Medulla oblongata (tissue), 1 donor: ENCODE results near the gene C1orf167.

ENCODE experiments used
- DNase-seq: peaks from one replicate; pipeline ENCODE4 v3.0.0-alpha.2; 2015; ENCODE audit errors: extremely low spot score

The C1orf167 gene

DNA sequence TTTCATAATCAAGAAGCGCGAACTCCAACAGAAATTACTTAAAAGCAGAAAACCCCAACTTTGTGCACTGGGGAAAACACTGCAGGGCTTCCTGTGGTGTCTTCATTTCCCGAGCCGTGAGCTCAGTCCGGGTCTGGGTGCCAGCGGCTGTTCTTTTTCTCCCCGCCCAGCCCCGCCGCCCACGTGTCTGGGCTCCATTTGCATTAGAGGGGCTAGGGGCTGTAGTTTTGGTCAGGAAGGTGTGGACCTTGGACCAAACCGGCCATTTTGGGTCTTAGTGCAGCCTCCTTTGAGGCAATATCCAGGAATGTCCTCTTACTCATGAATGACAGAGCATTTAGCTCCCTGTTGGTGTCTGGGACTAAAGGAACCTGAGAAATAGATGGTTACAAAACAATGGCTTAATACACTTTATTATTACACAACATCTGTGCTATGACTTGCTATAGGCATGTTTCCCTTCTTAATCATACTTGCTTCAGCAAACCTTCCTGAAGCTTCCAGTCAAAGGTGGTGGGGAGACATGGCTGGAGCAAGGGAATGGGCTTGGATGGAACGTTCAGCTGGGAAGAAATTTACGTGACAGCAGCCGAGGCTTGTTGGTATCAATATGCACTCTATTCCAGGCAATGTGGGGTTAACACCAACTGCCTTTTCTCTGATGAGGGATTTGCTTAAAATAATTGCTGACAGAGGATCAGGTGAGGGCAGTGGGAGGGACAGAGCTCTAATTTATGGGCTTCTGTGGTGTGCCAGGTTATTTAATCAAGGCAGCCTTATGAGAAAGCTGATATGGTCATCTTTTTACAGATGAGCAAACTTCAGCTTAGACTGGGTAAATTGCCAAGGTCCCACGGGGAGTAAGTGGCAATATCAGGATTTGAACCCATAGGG is 25.0 kb upstream of the C1orf167 start:
- peak; percentile 63 for DNase-seq

DNA sequence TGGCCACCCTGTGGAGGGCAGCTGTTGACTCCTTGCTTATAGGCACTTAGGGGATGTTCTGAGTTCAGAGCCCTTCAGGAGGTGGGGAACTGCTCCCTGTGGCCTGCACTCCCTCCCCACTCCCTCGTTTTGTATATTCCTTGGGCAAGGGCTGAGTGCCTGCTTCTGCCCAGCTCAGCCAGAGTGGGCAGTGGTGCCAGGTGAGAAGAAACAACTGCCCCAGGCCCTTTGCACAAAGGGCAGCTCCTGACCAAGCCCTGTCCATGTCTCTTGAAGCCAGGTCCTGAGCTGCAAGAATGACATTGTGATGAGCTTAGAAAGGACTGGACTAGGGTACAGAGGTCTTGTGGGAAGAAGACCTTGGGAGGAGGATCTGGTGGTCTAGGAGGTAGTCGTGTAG is 23.9 kb upstream of the C1orf167 start:
- no peak for DNase-seq

DNA sequence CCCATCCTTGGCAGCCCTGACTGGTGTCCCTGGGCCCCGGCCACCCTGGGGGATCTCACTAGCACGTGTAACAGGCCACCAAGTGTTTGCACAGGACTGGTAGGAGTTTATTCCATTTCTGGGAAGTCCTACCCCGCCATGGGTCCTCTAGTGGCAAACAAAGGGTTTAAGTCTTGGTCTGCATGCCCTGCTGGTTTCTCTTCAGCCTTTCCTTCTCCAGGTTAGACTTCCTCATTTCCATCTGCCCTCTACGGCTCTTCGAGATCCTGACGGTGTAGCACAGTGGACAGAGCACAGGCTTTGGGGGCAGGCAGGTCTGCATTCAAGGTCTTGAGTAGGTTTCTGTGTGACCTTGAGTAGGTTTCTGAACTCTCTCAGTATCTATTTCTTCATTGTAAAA is 23.2 kb upstream of the C1orf167 start:
- DNase-seq, result no peak

DNA sequence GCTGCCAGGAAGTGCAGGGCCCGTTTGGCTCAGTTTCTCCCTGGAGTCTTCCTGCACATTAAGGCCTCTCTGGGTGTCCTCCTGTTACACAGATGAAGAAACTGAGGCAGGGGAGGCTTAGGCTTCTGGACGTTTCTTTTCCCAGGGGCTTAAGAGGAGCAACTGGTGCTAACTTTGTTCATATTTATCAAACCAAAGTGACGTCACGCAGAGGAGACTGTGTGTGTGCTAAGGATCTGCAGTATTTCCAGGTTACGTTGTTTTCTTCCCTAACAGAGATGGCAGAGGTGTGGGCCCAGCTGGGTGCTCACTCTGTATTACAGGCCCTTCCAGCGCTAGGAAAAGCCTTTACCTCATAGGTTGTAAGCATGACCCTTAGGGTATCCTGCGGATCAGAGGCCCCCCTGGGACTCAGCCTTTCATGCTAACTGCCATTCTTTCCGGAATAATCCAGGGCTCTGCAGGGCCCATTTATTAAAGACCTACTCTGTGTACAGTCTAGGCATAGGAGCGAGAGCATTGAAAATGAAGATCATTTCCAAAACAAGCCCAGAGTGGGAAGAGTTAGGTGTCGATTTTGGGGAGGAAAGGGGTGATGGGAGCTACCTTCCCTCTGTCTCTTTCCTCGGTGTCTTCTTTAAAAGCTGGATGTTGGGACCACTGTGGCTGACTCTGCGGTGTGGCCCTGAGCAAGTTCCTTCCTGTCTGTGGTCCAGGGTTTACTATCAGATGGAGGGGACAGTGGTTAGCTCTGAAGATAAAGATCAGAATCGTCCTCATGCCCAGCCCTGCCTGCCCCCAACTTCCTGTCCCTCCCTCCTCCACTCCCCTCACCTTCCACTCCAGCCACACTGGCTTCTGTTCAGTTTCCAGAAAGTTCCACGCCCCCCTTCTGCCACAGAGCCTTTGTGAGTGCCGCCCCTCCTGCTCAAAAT is 21.5 kb upstream of the C1orf167 start:
- no peak for DNase-seq

DNA sequence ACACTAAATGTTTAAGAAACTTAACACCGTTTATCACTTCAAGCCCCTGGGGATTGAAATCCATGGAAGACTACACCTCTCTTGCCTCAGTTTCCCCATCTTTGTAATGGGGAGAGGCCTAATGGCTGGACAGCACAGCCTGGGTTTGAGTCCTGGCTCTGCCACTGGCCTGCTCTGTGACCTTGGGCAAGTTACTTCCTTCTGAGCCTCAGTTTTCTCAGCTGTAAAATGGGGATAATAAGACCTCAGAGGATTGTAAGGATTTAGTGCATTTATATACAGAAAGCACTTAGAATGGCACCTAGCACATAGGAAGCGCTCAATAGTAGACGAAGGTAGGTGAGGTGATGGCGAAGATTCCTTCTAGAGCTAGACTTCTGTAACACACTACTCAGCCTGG is 20.5 kb upstream of the C1orf167 start:
- DNase-seq, result no peak

DNA sequence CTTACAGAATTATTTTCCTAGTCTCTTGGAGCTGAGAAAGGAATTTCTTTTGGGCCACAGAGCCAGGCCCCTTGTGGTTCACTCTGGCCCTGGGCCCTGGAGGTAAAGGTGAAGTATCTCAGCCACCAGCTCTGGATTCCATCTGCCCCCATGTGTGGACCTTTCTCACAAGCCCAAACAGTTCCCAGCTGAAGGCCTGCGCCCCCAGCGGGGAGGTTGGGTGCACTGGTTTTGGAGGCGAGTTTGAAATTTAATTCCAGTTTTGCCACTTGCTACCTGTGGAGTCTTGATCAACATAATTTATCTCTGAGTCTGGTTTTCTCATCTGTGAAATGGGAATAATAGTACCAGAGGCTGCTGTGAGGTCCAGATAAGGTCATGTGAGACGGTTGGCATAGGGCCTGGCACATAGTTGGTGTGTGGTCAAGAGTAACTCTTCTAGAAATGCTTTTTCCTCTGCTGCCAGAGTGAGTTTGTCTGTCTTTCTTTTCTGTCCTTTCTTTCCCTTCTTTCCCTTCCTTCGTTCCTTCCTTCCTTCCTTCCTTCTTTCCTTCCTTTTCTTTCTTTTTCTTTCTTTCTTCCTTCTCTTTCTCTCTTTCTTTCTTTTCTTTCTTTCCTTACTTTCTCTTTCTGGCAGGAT is 20.0 kb upstream of the C1orf167 start:
- DNase-seq, result no peak

DNA sequence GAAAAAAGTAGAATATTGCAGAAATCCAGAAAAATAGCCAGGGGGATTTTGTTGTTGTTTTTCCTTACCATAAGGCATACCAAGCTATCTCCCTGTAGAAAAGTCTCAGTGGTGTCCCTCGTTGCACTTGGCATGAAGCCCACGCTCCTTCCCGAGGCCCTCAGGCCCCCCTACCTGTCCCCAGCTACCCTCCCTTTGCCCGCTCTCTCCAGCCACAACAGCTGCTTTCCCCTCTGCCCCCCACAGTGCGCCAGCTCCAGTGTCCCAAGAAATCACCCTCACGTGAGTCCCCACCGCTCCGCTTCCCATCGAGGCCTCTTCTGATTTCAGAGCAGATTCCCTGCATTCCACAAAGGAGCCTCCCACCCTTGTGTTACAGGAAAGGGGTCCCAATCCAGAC is 17.7 kb upstream of the C1orf167 start:
- no peak for DNase-seq

DNA sequence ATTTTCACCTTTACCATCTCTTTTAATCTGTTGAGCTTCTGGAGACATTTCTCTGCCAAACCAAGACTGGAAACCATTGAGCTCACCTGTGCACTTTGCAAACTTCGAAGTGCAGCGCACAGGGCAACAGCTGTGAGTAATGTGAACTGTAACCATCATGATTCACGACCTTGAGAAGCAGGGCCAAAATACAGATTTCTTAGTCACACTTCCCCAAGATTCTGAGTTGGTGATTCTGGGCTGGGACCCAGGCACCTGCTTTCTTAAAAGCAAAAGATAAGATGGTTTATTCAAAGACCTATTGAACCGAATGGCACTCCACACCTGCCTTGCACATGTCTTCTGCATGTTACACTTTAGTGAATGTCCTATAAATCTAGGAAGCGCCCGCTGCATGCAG is 15.9 kb upstream of the C1orf167 start:
- DNase-seq, result no peak

DNA sequence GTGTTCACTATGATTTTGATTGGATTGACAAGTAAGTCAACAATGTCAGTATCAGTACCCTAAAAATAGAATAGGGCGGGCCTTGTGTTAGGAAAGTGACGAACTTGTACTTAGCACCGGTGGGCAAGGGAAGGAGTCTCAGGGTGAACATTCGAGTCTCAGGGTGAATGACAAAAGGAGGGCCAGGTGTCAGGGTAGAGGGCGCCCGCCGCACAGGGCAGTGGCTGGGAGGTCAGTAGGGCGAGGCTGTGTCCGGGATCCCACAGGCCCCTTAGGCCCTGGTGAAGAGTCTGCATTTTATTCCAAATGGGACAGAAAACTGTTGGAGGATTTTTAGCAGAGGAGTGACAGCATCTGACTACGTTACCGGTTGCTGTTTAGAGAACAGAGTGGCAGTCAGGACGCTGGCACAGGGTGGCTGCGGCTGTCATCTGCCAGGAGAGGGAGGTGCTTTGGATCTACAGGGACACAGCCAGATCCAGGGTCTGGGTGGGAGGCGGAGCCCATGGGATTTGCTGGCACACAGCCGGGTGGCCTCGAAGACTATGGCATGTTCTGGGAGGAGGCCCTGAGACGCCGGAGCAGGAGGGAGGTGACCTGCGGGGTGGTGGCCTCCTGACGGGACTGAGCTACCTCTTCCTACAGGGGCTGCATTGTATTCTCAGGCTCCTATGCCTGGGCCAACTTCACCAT is 15.1 kb upstream of the C1orf167 start:
- DNase-seq, result no peak

DNA sequence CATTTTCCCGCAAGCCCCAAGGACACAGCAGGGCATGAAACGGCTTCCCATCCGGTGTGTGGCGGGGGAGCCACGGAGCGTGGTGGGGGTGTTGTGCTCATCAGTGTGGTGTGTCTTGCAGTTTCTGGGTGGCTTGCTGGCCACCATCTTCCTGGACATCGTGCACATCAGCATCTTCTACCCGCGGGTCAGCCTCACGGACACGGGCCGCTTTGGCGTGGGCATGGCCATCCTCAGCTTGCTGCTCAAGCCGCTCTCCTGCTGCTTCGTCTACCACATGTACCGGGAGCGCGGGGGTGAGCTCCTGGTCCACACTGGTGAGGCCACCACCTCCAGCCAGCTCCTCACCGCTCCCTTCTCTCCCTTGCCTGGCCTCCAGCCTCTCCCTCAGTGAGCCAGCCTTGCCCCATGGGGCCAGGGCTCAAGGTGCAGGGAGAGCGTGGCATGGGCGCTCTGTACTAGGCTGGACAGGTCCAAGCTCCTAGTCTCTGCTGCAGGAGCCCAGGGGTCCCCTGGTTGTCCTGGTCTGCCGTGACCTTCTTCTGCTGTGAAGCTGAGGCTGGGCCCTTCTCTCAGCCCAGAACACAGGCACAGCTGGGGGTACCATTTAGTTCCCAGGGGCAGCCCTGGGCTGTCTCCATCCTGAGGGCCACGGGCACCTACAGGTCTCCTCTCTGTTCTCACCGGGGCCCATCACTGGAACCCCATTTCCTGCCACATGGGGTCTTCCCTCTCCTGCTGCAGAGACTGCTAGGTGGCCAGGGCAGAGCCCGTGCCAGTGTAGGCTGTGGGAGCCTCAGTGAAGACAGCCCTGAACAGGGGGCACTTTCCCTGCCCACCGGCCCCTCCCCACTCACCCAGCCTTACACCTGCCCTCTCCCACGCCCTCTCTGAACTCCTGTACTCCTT is 13.4 kb upstream of the C1orf167 start:
- DNase-seq, result no peak

DNA sequence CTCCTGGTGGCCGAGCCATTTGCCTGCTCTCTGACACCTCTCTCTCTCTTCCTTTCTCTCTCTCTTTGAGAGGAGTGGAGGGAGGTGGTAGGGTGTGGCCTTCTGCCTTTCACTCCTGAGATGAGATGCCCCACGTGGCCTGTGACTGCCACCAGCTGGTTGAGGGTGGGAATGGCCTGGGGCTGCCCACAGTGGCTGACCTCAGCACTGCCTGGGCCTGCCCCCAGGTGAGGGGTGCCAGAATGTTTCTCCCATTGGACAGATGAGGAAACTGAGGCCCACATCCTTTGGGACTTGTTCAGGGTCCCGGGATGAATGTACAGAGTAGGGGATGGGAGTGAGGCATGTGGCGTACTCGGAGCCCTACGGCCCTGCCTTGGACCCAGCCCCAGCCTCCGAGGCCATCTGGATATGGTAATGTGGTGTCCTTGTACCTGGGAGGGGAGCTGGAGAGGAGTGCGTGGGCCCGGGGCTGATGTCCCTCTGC is 12.7 kb upstream of the C1orf167 start:
- DNase-seq, result peak; percentile 60

DNA sequence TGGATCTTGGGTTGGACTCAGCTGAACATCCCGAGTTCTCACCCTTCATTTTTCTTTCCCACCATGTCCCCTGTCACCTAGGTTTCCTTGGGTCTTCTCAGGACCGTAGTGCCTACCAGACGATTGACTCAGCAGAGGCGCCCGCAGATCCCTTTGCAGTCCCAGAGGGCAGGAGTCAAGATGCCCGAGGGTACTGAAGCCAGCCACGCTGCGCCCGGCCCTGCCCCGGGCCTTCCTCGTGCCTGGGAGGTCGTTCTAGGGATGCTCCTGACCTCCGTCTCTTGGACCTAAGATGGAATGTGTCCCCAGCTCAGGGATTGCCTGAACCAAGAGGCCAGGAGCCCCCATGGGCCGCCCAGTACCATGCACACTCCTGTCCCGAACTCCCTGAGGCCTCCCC is 12.0 kb upstream of the C1orf167 start:
- DNase-seq, result no peak

DNA sequence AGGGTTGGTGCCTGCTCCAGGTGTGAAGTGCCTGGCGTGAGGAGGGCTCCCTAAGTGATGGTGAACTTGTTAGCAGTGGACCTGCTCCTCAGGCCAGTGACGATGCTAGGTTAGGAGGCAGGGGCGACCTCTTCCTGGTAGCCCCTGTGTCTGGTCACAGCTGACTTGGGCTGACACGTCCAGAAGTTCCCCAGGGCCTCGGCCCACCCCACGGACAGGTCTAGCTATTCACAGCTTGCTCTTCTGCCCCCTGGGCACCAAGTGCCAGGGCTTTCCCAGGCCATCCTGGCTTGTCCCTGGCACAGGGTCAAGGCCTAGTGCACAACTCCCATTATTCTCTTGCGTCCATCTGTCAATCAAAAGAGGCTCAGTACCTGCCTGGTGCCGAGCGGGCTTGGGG is 10.9 kb upstream of the C1orf167 start:
- DNase-seq, result no peak

DNA sequence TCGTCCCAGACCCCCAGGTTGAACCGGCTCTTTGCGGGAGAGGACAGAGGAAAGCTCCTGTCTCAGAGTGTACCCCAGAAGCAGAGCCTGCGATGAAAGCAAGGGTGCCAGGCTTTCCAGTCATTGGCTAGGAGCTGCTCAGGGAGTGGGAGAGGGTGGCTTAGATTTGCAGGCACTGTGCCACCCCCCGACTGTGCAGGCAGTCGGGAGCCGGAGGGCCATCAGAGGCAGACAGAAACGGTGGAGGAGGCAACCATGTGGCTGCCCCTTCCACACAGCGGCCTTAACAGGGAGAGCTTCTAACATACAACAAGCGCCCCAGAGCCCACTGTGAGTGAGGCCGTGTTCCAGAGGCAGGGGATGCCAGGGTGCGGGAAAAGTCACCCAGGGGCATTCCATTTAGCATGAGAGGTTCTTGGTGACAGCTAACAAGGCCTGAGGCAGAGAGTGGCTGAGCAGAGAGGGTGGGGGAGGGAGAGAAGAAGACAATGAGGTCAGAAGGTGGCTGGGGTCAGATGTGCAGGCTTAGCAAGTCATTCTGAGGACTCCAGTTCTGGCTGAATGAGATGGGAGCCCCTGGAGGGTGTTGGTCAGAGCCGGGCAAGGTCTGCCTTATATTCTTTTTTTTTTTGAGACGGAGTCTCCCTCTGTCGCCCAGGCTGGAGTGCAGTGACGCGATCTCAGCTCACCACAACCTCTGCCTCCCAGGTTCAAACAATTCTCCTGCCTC is 9.5 kb upstream of the C1orf167 start:
- no peak for DNase-seq

DNA sequence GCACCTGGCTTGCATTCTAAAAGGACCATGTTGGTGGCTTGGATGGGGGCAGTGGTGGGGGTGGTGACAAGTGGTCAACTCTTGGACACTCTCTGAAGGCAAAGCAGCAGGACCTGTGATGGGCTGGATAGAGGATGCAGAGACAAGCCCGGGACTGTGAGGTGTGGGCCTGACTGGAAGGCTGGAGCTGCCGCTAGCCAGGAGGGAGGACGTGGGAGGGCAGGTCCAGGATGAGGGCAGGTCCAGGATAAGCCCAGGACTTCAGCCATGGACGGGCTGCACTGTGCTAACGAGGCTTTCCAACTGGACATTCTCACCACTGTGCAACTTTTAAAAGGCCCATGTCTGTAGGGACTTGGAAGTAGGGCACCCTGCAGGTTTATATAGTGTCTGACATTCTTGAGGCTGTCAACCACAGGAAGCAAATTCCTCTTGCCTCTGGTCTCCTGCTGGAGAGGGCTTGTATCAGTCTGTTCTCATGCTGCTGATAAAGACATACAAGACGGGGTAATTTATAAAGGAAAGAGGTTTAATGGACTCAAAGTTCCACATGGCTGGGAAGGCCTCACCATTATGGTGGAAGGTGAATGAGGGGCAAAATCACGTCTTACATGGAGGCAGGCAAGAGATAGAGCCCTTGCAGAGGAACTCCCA is 8.3 kb upstream of the C1orf167 start:
- DNase-seq, result no peak

DNA sequence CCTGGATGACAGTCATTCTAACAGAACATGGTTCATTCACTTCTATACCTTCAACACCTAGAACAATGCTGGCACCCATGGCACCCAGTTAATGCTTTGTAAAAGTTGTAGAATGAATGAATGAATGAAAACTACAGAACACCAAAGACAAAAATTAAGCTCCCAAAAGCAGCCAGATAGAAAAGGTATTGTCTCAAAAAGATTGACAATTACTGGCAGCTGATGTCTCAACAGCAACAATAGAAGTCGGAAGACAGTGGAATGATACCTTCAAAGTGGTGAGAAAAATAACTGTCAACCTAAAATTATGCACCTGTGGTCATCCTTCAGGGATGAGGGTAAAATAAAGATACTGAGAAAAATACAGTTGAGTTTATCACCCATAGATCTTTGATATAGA is 4.9 kb upstream of the C1orf167 start:
- no peak for DNase-seq

DNA sequence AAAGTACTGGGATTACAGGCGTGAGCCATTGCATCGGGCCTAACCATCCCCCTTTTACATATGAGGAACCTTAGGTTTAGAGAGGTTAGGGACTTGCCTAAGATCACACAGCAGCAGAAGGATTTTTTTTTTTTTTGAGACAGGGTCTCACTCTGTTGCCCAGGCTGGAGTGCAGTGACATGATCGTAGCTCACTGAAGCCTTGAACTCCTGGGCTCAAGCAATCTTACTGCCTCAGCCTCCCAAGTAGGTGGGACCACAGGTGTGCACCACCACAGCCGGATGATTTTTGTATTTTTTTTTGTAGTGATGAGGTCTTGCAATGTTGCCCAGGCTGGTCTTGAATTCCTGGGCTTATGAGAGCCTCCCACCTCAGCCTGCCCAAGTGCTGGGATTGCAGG is 2.2 kb upstream of the C1orf167 start:
- DNase-seq, result no peak

DNA sequence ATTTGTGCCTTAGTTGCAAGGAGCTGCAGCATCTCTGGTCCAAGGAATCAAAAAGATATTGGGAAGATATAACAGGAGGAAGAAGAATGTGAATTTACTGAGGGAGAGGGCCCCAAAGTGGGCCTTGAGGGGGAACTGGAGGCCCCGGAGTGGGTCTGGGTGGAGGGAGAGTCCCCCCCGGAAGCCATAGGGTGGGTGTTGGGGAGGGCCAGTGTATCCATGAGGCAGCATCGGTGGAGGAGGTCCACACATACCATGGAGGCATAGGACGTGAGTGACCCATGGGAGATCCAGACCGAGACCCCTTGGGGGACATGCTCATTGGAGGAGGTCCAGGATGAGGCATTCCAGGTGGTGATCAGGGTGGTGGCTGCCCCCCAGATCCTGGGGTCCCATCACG is 708 bp upstream of the C1orf167 start:
- no peak for DNase-seq

DNA sequence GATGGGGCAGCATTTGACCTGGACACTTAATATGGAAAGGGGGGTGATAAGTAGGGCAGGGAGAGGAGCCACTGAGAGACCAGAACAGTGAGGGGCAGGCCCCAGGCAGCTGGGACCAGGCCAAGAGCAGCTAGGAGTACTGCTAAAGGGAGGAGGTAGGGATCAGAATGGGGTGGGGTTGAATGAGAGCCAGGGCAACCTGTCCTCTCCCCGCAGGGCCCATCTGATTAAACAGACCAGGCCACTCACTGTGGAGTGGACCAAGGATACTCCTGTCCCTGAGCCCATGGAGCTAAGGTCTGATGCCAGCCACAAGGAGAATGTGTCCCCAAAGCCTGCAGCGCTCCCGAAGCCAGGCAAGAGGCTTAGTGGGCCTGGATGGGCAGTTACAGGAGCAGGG is 2.1 kb downstream of the C1orf167 start:
- DNase-seq, result no peak
